ENCODE data around the gene RNF14. TPM values are rescaled to one million over a fixed set of nuclear protein-coding genes. Genes with fewer than 3 reads are reported as not detected.

RNF14 gene
- total and polyA plus RNA-seq, 9 of the 15 experiments (the other 6 are each of a cell fraction or from before 2014, with no cell fraction given) = 36.3 to 140 (median 75.1) TPM

- ChIA-PET POLR2A (interaction anchor here (0.6 to 1.2 kb wide), 5 partner anchors 10 to 115 kb away, joined by 3 read pairs; no protein-coding TSS in a partner anchor), CTCF (ENCODE audit: low intra/inter-chr PET ratio) (interaction anchor here (1.8 kb wide), 1 partner anchor 144 kb away, joined by 6 read pairs; no protein-coding TSS in a partner anchor)
- peaks cover 72% of the 10 kb centered on the region for H3K36me3 ChIP-seq (ENCODE audit: control insufficient read depth, insufficient read depth, low read length)
- no peak overlapping the region for H3K4me2 ChIP-seq (ENCODE audit: insufficient read depth, low read length)
- 33% methylated on average over 1 of the region's 1 CpG for WGBS (ENCODE audit: insufficient coverage, low coverage, missing lambda C conversion rate)
- in situ Hi-C loops (cut with MboI) (no loop called here), intact Hi-C loops (cut with micrococcal nuclease) (no loop called here)
- H3K27ac ChIP-seq (ENCODE audit: extremely low read depth, low read depth, low read length) = no peak overlapping the region
- no peak for FAIRE-seq
- H2AFZ ChIP-seq (ENCODE audit: low read depth, low read length) = no peak overlapping the region
- BruUV-seq (replicated peaks) = no TSS peak
- TF ChIP-seq MAFG (tag; conservative IDR thresholded peaks at IDR 0.05) (peak; percentile 45), RFX7 (CRISPR knock-in tag; IDR thresholded peaks at IDR 0.05) (no peak), ZNF316 (IDR thresholded peaks at IDR 0.05) (peak; percentile 82), IRF2 (CRISPR knock-in tag; IDR thresholded peaks at IDR 0.05) (no peak), ZNF780A (CRISPR knock-in tag; IDR thresholded peaks at IDR 0.05) (no peak), TAL1 (IDR thresholded peaks at IDR 0.05) (no peak), NRF1 (conservative IDR thresholded peaks at IDR 0.05 in 1 of 2, IDR thresholded peaks at IDR 0.05 in 1 of 2) (no peak), MAFF (IDR thresholded peaks at IDR 0.05; ENCODE audit: low read length) (peak; percentile 39), C11orf30 (IDR thresholded peaks at IDR 0.05; ENCODE audit: low read depth) (peak; percentile 61; the same call in 1 of the 2 replicates), MAFK (IDR thresholded peaks at IDR 0.05; ENCODE audit: low read length) (peak; percentile 43; the same call in 1 of the 2 replicates), MCM2 (IDR thresholded peaks at IDR 0.05; ENCODE audit: low read depth) (no peak)
- no peak for DNase-seq (ENCODE audit: extremely low read depth in 1 of 4, low spot score in 3 of 4)
- H3K4me1 ChIP-seq (replicated peaks in 1 of 2; ENCODE audit: control insufficient read depth in 2 of 2, insufficient read depth in 2 of 2, low read length in 2 of 2) = no peaks in the 10 kb centered on the region
- no peaks in the 10 kb centered on the region for H4K20me1 ChIP-seq (replicated peaks; ENCODE audit: control insufficient read depth, insufficient read depth, low read length)
- no peaks in the 10 kb centered on the region for H3K27me3 ChIP-seq (ENCODE audit: control insufficient read depth in 2 of 2, insufficient read depth in 2 of 2, low read length in 2 of 2)
- H3K4me3 ChIP-seq = no peak overlapping the region
- H3K9ac ChIP-seq (ENCODE audit: insufficient read depth in 1 of 2, low read depth in 2 of 2, low read length in 2 of 2) = no peak overlapping the region
- H3K79me2 ChIP-seq (ENCODE audit: control insufficient read depth, insufficient read depth, low read length) = no peaks in the 10 kb centered on the region
- H3K9me1 ChIP-seq (ENCODE audit: control insufficient read depth, insufficient read depth, low read length) = no peaks in the 10 kb centered on the region
- ATAC-seq = no peak
- no peaks in the 10 kb centered on the region for H3K9me3 ChIP-seq (replicated peaks; ENCODE audit: control insufficient read depth, insufficient read depth, low read depth, low read length)
Measured at GRCh38 chr5:142000173-142000572, 31.3 kb downstream of the RNF14 start.

Measured in K562 (cell line).